ENCODE results near the gene BRWD1. TPM values are rescaled to one million over a fixed set of nuclear protein-coding genes. Genes with fewer than 3 reads are reported as not detected.

BRWD1 gene
- total RNA-seq, 1 experiment from 2014 or later = 53.3 TPM

GRCh38 chr21:39348355-39349210 lies 35.2 kb upstream of the BRWD1 start, which contains the start of gene HMGN1:
Gene HMGN1, minus strand, starts transcription at chr21:39349088. Its CDS starts 171 bp downstream, at chr21:39348917.
- peak within 1 kb of the TSS; percentile 94 for H3K4me3 Mint-ChIP-seq
- ChIA-PET POLR2A (interaction anchor here (1.8 to 2.6 kb wide), 5 partner anchors 22 to 165 kb away, joined by 6 to 17 read pairs (median 11); partner anchors contain the start of genes BRWD1 and PSMG1), CTCF (interaction anchor here (1.0 to 1.4 kb wide), 2 partner anchors 37 to 39 kb away, joined by 3 to 13 read pairs; no protein-coding TSS in a partner anchor)
- H3K27me3 Mint-ChIP-seq (ENCODE audit: low read depth) = no peaks in the 10 kb centered on the region
- H3K9me3 Mint-ChIP-seq = peaks cover 7% of the 10 kb centered on the region; the same call in 1 of the 2 replicates
- peaks cover 46% of the 10 kb centered on the region for H3K4me1 Mint-ChIP-seq
- ATAC-seq (peak; percentile 56), DNase-seq (ENCODE audit: low spot score) (peak; percentile 88)
- H3K36me3 Mint-ChIP-seq = peaks cover 38% of the 10 kb centered on the region
- peak within 1 kb of the TSS; percentile 99 for H3K27ac Mint-ChIP-seq
- TF ChIP-seq ZNF671 (CRISPR knock-in tag; IDR thresholded peaks at IDR 0.05) (peak; percentile 70; the same call in 1 of the 2 replicates), ZBTB21 (CRISPR knock-in tag; IDR thresholded peaks at IDR 0.05; ENCODE audit: borderline replicate concordance) (0 out of 2 replicates have a peak, but pooled peaks have one; percentile 72), STAT6 (CRISPR knock-in tag; conservative IDR thresholded peaks at IDR 0.05; ENCODE audit: low read depth) (no peak), MLX (CRISPR knock-in tag; IDR thresholded peaks at IDR 0.05) (no peak), E2F5 (CRISPR knock-in tag; IDR thresholded peaks at IDR 0.05) (peak; percentile 74), PREB (CRISPR knock-in tag; IDR thresholded peaks at IDR 0.05; ENCODE audit: borderline replicate concordance) (no peak), SP1 (CRISPR knock-in tag; conservative IDR thresholded peaks at IDR 0.05) (peak; percentile 39), JUN (CRISPR knock-in tag; IDR thresholded peaks at IDR 0.05) (no peak), SMAD4 (CRISPR knock-in tag; IDR thresholded peaks at IDR 0.05) (no peak), FOXP1 (CRISPR knock-in tag; IDR thresholded peaks at IDR 0.05; ENCODE audit: borderline replicate concordance) (peak; percentile 28; the same call in 1 of the 2 replicates), PRDM15 (CRISPR knock-in tag; IDR thresholded peaks at IDR 0.05) (no peak), GTF2I (CRISPR knock-in tag; conservative IDR thresholded peaks at IDR 0.05) (no peak), ZBTB43 (CRISPR knock-in tag; IDR thresholded peaks at IDR 0.05) (no peak), IRF2 (CRISPR knock-in tag; IDR thresholded peaks at IDR 0.05; ENCODE audit: borderline replicate concordance, low read depth) (no peak), ZNF416 (CRISPR knock-in tag; IDR thresholded peaks at IDR 0.05) (peak; percentile 57; the same call in 1 of the 2 replicates), PRRX2 (CRISPR knock-in tag; IDR thresholded peaks at IDR 0.05) (no peak), AFF4 (CRISPR knock-in tag; IDR thresholded peaks at IDR 0.05; ENCODE audit: borderline replicate concordance) (no peak), ETV6 (CRISPR knock-in tag; IDR thresholded peaks at IDR 0.05) (no peak), TP53 (CRISPR knock-in tag; IDR thresholded peaks at IDR 0.05) (peak; percentile 64; the same call in 1 of the 2 replicates), MXD4 (CRISPR knock-in tag; IDR thresholded peaks at IDR 0.05; ENCODE audit: borderline replicate concordance) (no peak), FOXK1 (CRISPR knock-in tag; IDR thresholded peaks at IDR 0.05) (no peak)

All from WTC11 (cell line).